Astrocyte of the cerebellum (primary cell): ENCODE measurements around the gene NPHP4.

Experiments
- DNase-seq: peaks from one replicate; pipeline ENCODE4 v3.0.0-alpha.2; 2011; ENCODE audit warnings: low read depth
- H3K4me3 ChIP-seq: 2 replicates; pipeline ENCODE4 v1.5.1; 2011; ENCODE audit warnings: mild to moderate bottlenecking, low read depth, low read length, moderate library complexity
- in situ Hi-C: cut with HindIII; loops from 2 replicates; pipeline ENCODE4 v1.10.0; 2017; ENCODE audit warnings: low sequenced_read_pairs
- TF ChIP-seq, protein P1 (sequence below): IDR thresholded peaks from 2 replicates; pipeline ENCODE4 v1.5.1; 2012; ENCODE audit warnings: low read length, low read depth, moderate library complexity, mild to moderate bottlenecking; ENCODE audit errors: missing control alignments

Gene NPHP4

GRCh38 chr1:5909576-5910275 is 82.5 kb downstream of the NPHP4 start:
- DNase-seq, result no peak
- no peak overlapping the region for H3K4me3 ChIP-seq
- TF ChIP-seq, protein P1, sequence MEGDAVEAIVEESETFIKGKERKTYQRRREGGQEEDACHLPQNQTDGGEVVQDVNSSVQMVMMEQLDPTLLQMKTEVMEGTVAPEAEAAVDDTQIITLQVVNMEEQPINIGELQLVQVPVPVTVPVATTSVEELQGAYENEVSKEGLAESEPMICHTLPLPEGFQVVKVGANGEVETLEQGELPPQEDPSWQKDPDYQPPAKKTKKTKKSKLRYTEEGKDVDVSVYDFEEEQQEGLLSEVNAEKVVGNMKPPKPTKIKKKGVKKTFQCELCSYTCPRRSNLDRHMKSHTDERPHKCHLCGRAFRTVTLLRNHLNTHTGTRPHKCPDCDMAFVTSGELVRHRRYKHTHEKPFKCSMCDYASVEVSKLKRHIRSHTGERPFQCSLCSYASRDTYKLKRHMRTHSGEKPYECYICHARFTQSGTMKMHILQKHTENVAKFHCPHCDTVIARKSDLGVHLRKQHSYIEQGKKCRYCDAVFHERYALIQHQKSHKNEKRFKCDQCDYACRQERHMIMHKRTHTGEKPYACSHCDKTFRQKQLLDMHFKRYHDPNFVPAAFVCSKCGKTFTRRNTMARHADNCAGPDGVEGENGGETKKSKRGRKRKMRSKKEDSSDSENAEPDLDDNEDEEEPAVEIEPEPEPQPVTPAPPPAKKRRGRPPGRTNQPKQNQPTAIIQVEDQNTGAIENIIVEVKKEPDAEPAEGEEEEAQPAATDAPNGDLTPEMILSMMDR, result no peak
- in situ Hi-C loops, result no loop called here

DNA sequence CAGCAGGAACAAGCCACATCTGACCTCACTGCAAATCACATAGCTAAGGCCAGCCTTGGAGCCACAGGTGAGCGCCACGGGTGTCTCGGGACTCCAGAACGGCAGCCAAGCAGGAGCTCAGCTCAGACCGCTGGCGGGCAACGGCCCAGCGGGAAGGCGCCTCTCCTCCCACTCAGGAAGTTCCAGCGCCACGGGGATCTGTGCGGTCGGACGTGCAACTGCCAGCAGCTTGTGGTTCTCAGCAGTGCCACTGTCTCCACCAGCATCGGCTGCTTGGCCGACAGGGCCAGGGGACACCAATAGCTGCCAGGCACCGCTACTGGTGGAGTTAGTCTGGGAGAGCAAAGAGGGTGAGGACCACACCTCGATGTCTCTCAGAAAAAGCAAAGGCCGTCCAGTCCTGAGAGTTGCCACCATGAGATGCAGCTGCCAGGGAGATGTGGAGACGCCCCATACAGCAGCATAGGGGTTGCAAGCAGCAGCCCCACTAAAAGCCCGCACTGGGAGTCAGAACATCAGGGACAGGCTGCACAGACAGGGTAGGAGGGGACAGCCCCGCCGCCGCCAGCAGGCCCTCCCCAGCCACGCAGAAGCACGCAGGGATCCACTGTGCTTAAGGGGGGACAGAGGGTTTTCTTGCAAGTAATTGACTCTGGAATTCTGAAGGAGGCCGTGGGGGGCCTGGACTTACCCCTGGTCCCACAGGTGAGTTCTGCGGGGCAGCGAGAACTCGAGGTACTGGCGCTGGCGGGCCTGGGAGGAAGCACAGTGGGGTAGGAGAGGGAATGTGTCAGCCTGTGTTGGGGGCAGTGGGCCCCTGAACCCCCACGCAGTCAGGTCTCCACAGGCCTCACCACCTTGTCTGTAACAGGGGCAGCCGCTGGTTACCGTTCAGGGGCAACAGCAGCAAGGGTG is 83.5 kb downstream of the NPHP4 start:
- TF ChIP-seq, protein P1, result no peak
- no peak for DNase-seq
- H3K4me3 ChIP-seq, result no peak overlapping the region
- in situ Hi-C loops, result no loop called here

GRCh38 chr1:5907966-5908365 is 84.3 kb downstream of the NPHP4 start:
- TF ChIP-seq, protein P1, result no peak
- no peak for DNase-seq
- no peak overlapping the region for H3K4me3 ChIP-seq
- in situ Hi-C loops, result no loop called here

GRCh38 chr1:5907386-5907785 is 84.8 kb downstream of the NPHP4 start:
- TF ChIP-seq, protein P1, result no peak
- no peak for DNase-seq
- no peak overlapping the region for H3K4me3 ChIP-seq
- in situ Hi-C loops, result no loop called here

DNA sequence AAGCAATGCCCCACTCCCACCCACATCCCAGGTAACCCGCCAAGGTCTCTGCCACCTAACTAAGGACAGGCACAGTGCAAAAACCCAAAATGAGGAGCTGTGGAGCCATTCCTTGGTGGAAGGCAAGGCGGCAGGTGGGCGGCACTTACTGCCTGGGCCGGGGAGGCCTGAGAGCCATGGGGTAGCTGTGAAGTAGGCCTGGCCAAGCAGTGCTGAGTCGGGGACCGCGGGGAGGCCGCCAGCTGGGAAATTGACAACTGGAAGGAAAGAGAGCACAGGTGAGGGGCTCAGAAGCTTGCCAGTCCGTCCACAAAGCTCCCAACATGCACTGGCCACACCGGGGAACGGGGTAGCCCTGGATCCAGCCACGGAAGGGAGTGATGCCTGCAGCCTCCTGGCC is 85.3 kb downstream of the NPHP4 start:
- TF ChIP-seq, protein P1, result no peak
- H3K4me3 ChIP-seq, result no peak overlapping the region
- in situ Hi-C loops, result no loop called here
- no peak for DNase-seq

DNA sequence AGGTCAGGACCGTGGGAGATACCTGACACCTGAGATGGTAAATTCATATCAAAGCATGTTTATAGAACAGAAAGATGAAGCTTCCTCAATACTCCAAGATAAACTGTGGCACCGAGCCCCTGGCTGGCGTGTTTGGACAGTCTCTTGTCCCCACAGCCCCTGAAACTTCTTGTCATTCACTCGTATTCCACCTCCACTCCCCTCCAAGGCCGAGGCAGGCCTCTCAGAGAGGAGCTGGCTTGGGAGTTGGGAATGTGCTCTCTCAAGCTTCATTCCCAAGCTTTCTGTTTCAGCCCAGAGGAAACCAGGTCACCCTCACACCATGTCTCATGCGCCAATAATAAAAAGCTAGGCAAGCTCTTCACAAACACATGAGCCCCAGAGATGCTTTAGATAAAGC is 86.1 kb downstream of the NPHP4 start:
- TF ChIP-seq, protein P1, result no peak
- no peak for DNase-seq
- in situ Hi-C loops, result no loop called here

More for the DNA sequence above, 86.1 kb downstream of the NPHP4 start:
- no peak overlapping the region for H3K4me3 ChIP-seq
